ENCODE data around the gene EMILIN1.

The EMILIN1 gene

GRCh38 chr2:27123302-27124150 is 45.1 kb downstream of the EMILIN1 start, which contains the start of gene ABHD1:
Gene ABHD1 (plus strand): TSS chr2:27123815. CDS start chr2:27123949, 134 bp downstream.
- Histone ChIP-seq H3K27ac (ENCODE audit: low read length) (no peak within 1 kb of the TSS), H3K36me3 (ENCODE audit: control insufficient read depth, low read depth, low read length) (no peaks in the 10 kb centered on the region), H3K4me1 (ENCODE audit: control insufficient read depth, low read depth, low read length) (no peaks in the 10 kb centered on the region), H3K9ac (ENCODE audit: low read length) (no peak within 1 kb of the TSS), H3K27me3 (ENCODE audit: control insufficient read depth, insufficient read depth, low read length) (peaks cover 59% of the 10 kb centered on the region), H3K4me3 (ENCODE audit: low read length) (peak within 1 kb of the TSS; percentile 59), H3K9me3 (ENCODE audit: control insufficient read depth, low read depth, low read length) (no peaks in the 10 kb centered on the region)

GRCh38 chr2:27125104-27125503 is 46.7 kb downstream of the EMILIN1 start:
- Histone ChIP-seq H3K9me3 (ENCODE audit: control insufficient read depth, low read depth, low read length) (no peaks in the 10 kb centered on the region), H3K27me3 (ENCODE audit: control insufficient read depth, insufficient read depth, low read length) (peaks cover 44% of the 10 kb centered on the region), H3K9ac (ENCODE audit: low read length) (no peak overlapping the region), H3K4me1 (ENCODE audit: control insufficient read depth, low read depth, low read length) (no peaks in the 10 kb centered on the region), H3K4me3 (ENCODE audit: low read length) (no peak overlapping the region), H3K27ac (ENCODE audit: low read length) (no peak overlapping the region), H3K36me3 (ENCODE audit: control insufficient read depth, low read depth, low read length) (no peaks in the 10 kb centered on the region)

GRCh38 chr2:27126252-27126710 is 47.9 kb downstream of the EMILIN1 start:
- Histone ChIP-seq H3K4me3 (ENCODE audit: low read length) (no peak overlapping the region), H3K27me3 (ENCODE audit: control insufficient read depth, insufficient read depth, low read length) (peaks cover 33% of the 10 kb centered on the region), H3K9ac (ENCODE audit: low read length) (no peak overlapping the region), H3K27ac (ENCODE audit: low read length) (no peak overlapping the region), H3K4me1 (ENCODE audit: control insufficient read depth, low read depth, low read length) (no peaks in the 10 kb centered on the region), H3K9me3 (ENCODE audit: control insufficient read depth, low read depth, low read length) (no peaks in the 10 kb centered on the region), H3K36me3 (ENCODE audit: control insufficient read depth, low read depth, low read length) (peaks cover 7% of the 10 kb centered on the region)

DNA sequence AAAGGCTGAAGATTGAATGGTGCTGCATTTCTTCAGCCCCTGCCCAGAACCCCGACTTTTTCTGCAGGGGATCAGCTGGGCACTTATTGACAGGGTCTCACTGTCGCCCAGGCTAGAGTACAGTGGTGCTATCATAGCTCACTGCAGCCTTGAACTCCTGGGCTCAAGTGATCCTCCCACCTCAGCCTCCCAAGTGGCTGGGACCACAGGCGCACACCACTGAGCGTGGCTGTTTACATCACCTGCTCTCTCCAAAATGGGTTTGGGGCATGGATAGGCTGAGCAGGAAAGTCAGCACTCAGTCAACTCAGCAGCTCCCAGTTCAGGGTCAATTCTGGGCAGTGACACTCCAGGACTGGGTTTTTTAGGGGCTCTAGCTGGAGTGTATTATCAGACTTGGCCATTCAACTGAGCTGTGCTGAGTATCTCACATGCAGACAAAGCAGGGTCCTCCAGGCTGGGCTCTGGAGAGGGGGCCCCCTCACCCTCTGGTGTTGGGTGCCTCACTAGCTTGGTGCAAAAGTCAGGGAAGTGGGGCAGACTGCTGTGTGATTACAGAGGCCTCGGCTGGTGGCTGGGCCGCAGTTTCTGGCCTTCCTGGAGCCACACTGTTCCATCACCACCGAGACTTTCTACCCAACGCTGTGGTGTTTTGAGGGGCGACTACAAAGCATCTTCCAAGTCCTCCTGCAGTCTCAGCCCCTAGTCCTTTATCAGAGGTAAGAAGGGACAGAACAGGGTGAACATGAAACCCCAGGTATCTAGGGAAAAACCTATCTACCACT is 49.7 kb downstream of the EMILIN1 start:
- Histone ChIP-seq H3K9me3 (ENCODE audit: control insufficient read depth, low read depth, low read length) (no peaks in the 10 kb centered on the region), H3K27ac (ENCODE audit: low read length) (no peak overlapping the region), H3K4me3 (ENCODE audit: low read length) (no peak overlapping the region), H3K9ac (ENCODE audit: low read length) (no peak overlapping the region), H3K27me3 (ENCODE audit: control insufficient read depth, insufficient read depth, low read length) (peaks cover 15% of the 10 kb centered on the region), H3K36me3 (ENCODE audit: control insufficient read depth, low read depth, low read length) (peaks cover 14% of the 10 kb centered on the region), H3K4me1 (ENCODE audit: control insufficient read depth, low read depth, low read length) (peaks cover under 1% of the 10 kb centered on the region)

- Histone ChIP-seq H3K36me3 (ENCODE audit: control insufficient read depth, low read depth, low read length) (peaks cover 14% of the 10 kb centered on the region), H3K27ac (ENCODE audit: low read length) (no peak overlapping the region)
Observed at GRCh38 chr2:27128668-27129571, 50.5 kb downstream of the EMILIN1 start.

GRCh38 chr2:27130396-27130795 is 52.0 kb downstream of the EMILIN1 start:
- no peak overlapping the region for H3K9ac ChIP-seq (ENCODE audit: low read length)
- H3K4me1 ChIP-seq (ENCODE audit: control insufficient read depth, low read depth, low read length): peaks cover 6% of the 10 kb centered on the region
- H3K4me3 ChIP-seq (ENCODE audit: low read length): no peak overlapping the region
- no peak overlapping the region for H3K27ac ChIP-seq (ENCODE audit: low read length)
- H3K27me3 ChIP-seq (ENCODE audit: control insufficient read depth, insufficient read depth, low read length): no peaks in the 10 kb centered on the region
- H3K9me3 ChIP-seq (ENCODE audit: control insufficient read depth, low read depth, low read length): no peaks in the 10 kb centered on the region
- peaks cover 14% of the 10 kb centered on the region for H3K36me3 ChIP-seq (ENCODE audit: control insufficient read depth, low read depth, low read length)

More at GRCh38 chr2:27128668-27129571, 50.5 kb downstream of the EMILIN1 start:
- Histone ChIP-seq H3K9me3 (ENCODE audit: control insufficient read depth, low read depth, low read length) (no peaks in the 10 kb centered on the region), H3K4me3 (ENCODE audit: low read length) (no peak overlapping the region), H3K9ac (ENCODE audit: low read length) (no peak overlapping the region), H3K4me1 (ENCODE audit: control insufficient read depth, low read depth, low read length) (peaks cover 6% of the 10 kb centered on the region), H3K27me3 (ENCODE audit: control insufficient read depth, insufficient read depth, low read length) (peaks cover 9% of the 10 kb centered on the region)

- Histone ChIP-seq H3K9me3 (ENCODE audit: control insufficient read depth, low read depth, low read length) (no peaks in the 10 kb centered on the region), H3K4me1 (ENCODE audit: control insufficient read depth, low read depth, low read length) (peaks cover 6% of the 10 kb centered on the region), H3K4me3 (ENCODE audit: low read length) (no peak overlapping the region), H3K27me3 (ENCODE audit: control insufficient read depth, insufficient read depth, low read length) (no peaks in the 10 kb centered on the region), H3K27ac (ENCODE audit: low read length) (no peak overlapping the region), H3K9ac (ENCODE audit: low read length) (no peak overlapping the region), H3K36me3 (ENCODE audit: control insufficient read depth, low read depth, low read length) (peaks cover 14% of the 10 kb centered on the region)
Observed at GRCh38 chr2:27131429-27131828, 53.0 kb downstream of the EMILIN1 start.

- Histone ChIP-seq H3K9me3 (ENCODE audit: control insufficient read depth, low read depth, low read length) (no peaks in the 10 kb centered on the region), H3K27ac (ENCODE audit: low read length) (no peak overlapping the region), H3K9ac (ENCODE audit: low read length) (peak overlapping the region; percentile 72), H3K4me3 (ENCODE audit: low read length) (peak overlapping the region; percentile 89), H3K27me3 (ENCODE audit: control insufficient read depth, insufficient read depth, low read length) (no peaks in the 10 kb centered on the region), H3K4me1 (ENCODE audit: control insufficient read depth, low read depth, low read length) (peaks cover 6% of the 10 kb centered on the region), H3K36me3 (ENCODE audit: control insufficient read depth, low read depth, low read length) (peaks cover 14% of the 10 kb centered on the region)
Observed at GRCh38 chr2:27133195-27133875, 54.9 kb downstream of the EMILIN1 start.

DNA sequence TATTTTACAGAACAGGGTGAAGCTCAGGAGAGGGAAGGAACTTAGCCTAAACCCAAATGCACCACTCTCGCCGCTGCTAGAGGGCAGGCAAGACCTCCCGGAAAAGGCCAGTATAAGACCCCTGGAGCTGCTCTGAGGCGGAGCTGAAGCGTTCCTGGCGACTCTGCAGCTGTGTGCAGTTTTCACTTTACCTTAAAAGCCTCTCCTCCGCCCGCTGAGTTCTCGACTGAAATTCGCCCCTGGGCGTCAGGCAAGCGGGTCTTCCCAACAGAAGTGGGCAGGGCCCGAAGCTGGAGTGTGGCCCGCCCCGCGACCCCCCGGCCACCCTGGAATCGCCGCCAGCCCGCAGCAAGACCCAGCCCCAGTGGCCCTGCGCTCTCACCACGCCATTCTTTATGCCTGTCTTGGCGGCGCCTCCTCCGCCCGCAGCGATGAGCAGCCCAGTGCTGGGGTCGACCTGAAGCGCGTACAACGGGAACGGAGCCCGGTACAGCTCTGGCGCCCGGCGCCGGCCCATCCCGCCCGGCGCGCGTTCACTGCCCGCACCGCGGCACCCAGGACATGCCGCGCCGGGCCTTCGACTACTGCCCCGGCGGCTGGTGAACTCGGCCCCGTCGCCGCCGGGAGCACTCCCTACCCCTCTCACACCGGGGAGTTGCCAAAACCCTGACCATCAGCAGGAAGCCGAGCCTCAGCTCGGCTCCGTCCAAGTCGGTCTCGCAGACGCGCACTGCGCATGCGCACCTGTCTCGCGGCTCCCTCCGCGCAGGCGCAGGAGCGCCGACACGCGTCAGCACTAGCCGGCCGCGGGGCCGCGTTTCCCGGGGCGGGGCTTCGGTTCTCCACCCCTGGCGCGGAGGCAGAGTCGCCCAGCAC is 55.7 kb downstream of the EMILIN1 start, which contains the start of gene PREB:
PREB (minus strand) TSS at position 732 of the 876 bp plus-strand sequence; CDS start at position 517, 215 bp downstream.
- Histone ChIP-seq H3K9me3 (ENCODE audit: control insufficient read depth, low read depth, low read length) (no peaks in the 10 kb centered on the region), H3K27ac (ENCODE audit: low read length) (no peak within 1 kb of the TSS), H3K4me1 (ENCODE audit: control insufficient read depth, low read depth, low read length) (peaks cover 6% of the 10 kb centered on the region), H3K4me3 (ENCODE audit: low read length) (peak within 1 kb of the TSS; percentile 89), H3K9ac (ENCODE audit: low read length) (peak within 1 kb of the TSS; percentile 72), H3K27me3 (ENCODE audit: control insufficient read depth, insufficient read depth, low read length) (no peaks in the 10 kb centered on the region), H3K36me3 (ENCODE audit: control insufficient read depth, low read depth, low read length) (peaks cover 14% of the 10 kb centered on the region)
